K562 (cell line): ENCODE data around the gene SNX1. TPM values are rescaled to one million over a fixed set of nuclear protein-coding genes. Genes with fewer than 3 reads are reported as not detected.

Source experiments
- ATF2 ChIP-seq: sonication (generic); formaldehyde crosslinking; IDR thresholded peaks from 2 replicates; pipeline ENCODE4 v1.8.1; 2022; ENCODE audit warnings: missing genetic modification reagents
- BACH1 ChIP-seq: fragments of 200-800 bp; sonication (Bioruptor generic); IDR thresholded peaks from 2 replicates; pipeline ENCODE4 v1.6.1; 2016; ENCODE audit warnings: missing genetic modification characterization, missing compliant biosample characterization
- CCNT2 ChIP-seq: IDR thresholded peaks from 2 replicates; pipeline ENCODE4 v1.6.1; 2011; ENCODE audit warnings: borderline replicate concordance, low read depth, mild to moderate bottlenecking, moderate library complexity, mixed read lengths, low read length; ENCODE audit not compliant: insufficient read length; ENCODE audit errors: extremely low read depth
- ETS2 ChIP-seq: IDR thresholded peaks from 2 replicates; pipeline ENCODE4 v1.6.1; 2016; ENCODE audit warnings: borderline replicate concordance, missing genetic modification characterization, mild to moderate bottlenecking, moderate library complexity, missing compliant biosample characterization; ENCODE audit not compliant: poor library complexity, severe bottlenecking
- HDAC1 ChIP-seq, 2 experiments: fragments of 450-650 bp; IDR thresholded peaks; 2 replicates each; pipeline ENCODE4 v1.6.1; 2016 to 2017; ENCODE audit warnings: inconsistent platforms in 1 of 2, mild to moderate bottlenecking in 1 of 2, moderate library complexity in 1 of 2
- JUND ChIP-seq, 2 experiments: IDR thresholded peaks; 2 replicates in 1 of 2; 3 replicates in 1 of 2; pipeline ENCODE4 v1.6.1; 2011; ENCODE audit warnings: borderline replicate concordance in 2 of 2, low read depth in 2 of 2, low read length in 2 of 2, improper control_type of control experiment in 1 of 2, missing biosample characterization in 1 of 2, missing genetic modification characterization in 1 of 2, missing genetic modification reagents in 1 of 2
- NR2C1 ChIP-seq, 2 experiments: fragments of 450-650 bp; IDR thresholded peaks; 2 replicates each; pipeline ENCODE4 v1.6.1; 2017; ENCODE audit warnings: mild to moderate bottlenecking in 2 of 2, antibody characterized with exemption in 1 of 2, inconsistent platforms in 1 of 2, missing compliant biosample characterization in 1 of 2, missing genetic modification characterization in 1 of 2
- PURB ChIP-seq: sonication (generic); formaldehyde crosslinking; IDR thresholded peaks from 2 replicates; pipeline ENCODE4 v1.9.0; 2021; ENCODE audit warnings: low read depth, mild to moderate bottlenecking, missing genetic modification reagents
- SIX5 ChIP-seq, 2 experiments: IDR thresholded peaks; 2 replicates each; pipeline ENCODE4 v1.6.1; 2011; ENCODE audit warnings: low read length in 2 of 2, borderline replicate concordance in 1 of 2, low read depth in 1 of 2, mild to moderate bottlenecking in 1 of 2, moderate library complexity in 1 of 2; ENCODE audit not compliant: insufficient read depth in 1 of 2
- ZBTB40 ChIP-seq, 2 experiments: fragments of 450-650 bp in 1 of 2; sonication (generic) in 1 of 2; formaldehyde crosslinking in 1 of 2; IDR thresholded peaks; 2 replicates each; pipeline versions ENCODE4 v1.7.1 to v1.9.0; 2016 to 2022; ENCODE audit warnings: inconsistent platforms in 1 of 2, mild to moderate bottlenecking in 1 of 2, missing genetic modification reagents in 1 of 2
- ZNF589 ChIP-seq: fragments of 200-800 bp; sonication (Bioruptor generic); IDR thresholded peaks from 2 replicates; pipeline ENCODE4 v1.6.1; 2016; ENCODE audit warnings: low read depth, missing genetic modification characterization, missing compliant biosample characterization
- polyA plus RNA-seq, 8 experiments: library from polyadenylated mRNA; depleted of rRNA in 4 of 8; stranded (reverse) in 5 of 8; unstranded in 3 of 8; fragments of >200 nt; fragmentation: Nextera tagmentation in 2 of 8; fragmentation: Illumina TruSeq in 1 of 8; extraction: Ambion mirVana in 2 of 8; extraction: Trizol in 1 of 8; gene quantifications; 2 replicates each; pipeline versions ENCODE4 v1.2.1 to v1.2.3, GENCODE V29; 2011 to 2014; ENCODE audit warnings: inconsistent platforms in 1 of 8, missing spikeins in 1 of 8
- total RNA-seq, 7 experiments: library from RNA; depleted of rRNA in 6 of 7; stranded (reverse); fragments of >200 nt in 6 of 7; fragmentation: Illumina TruSeq in 2 of 7; extraction: Trizol in 2 of 7; gene quantifications; 2 replicates each; pipeline versions ENCODE4 v1.2.1 to v1.2.3, GENCODE V29; 2011 to 2021; ENCODE audit warnings: low replicate concordance in 1 of 7

The SNX1 gene
- total and polyA plus RNA-seq, 9 of the 15 experiments (the other 6 are each of a cell fraction or from before 2014, with no cell fraction given) = 11.0 to 105 (median 59.9) TPM

GRCh38 chr15:64070965-64071851 lies 24.6 kb upstream of the SNX1 start (continued):
- TF ChIP-seq PURB (CRISPR knock-in tag) (no peak), ATF2 (CRISPR knock-in tag) (no peak), HDAC1 (IDR thresholded peaks at IDR 0.05) (no peak), NR2C1 (IDR thresholded peaks at IDR 0.05) (no peak), NR2C1 (tag; IDR thresholded peaks at IDR 0.05) (peak; percentile 35; the same call in 1 of the 2 replicates), ZNF589 (CRISPR knock-in tag) (no peak), ETS2 (no peak), SIX5 (IDR thresholded peaks at IDR 0.05; ENCODE audit: borderline replicate concordance in 1 of 2, insufficient read depth in 1 of 2, low read depth in 1 of 2, low read length in 2 of 2) (no peak), JUND (IDR thresholded peaks at IDR 0.05; ENCODE audit: borderline replicate concordance, low read depth, low read length) (peak; percentile 89; the same call in 1 of the 2 replicates), JUND (tag; IDR thresholded peaks at IDR 0.05; ENCODE audit: borderline replicate concordance, low read depth, low read length) (peak; percentile 84; the same call in 1 of the 3 replicates), BACH1 (tag) (no peak), CCNT2 (peak; percentile 18), ZBTB40 (IDR thresholded peaks at IDR 0.05) (0 out of 2 replicates have a peak, but pooled peaks have one; percentile 44), ZBTB40 (CRISPR knock-in tag; IDR thresholded peaks at IDR 0.05) (no peak)
